BJ (cell line): Measurements from ENCODE around the gene COBL. TPM values are rescaled to one million over a fixed set of nuclear protein-coding genes. Genes with fewer than 3 reads are reported as not detected.

Experiments used
- CTCF ChIA-PET: fragments of 350-600 bp; formaldehyde crosslinking; extraction: SDS; loops from one replicate; lab custom pipeline; 2021; ENCODE audit warnings: antibody characterized with exemption, inconsistent platforms; lab: Yijun Ruan, JAX
- POLR2A ChIA-PET: fragments of 300-600 bp; sonication (Branson Sonifier 250); formaldehyde crosslinking; extraction: SDS; loops from one replicate; lab custom pipeline; 2021; ENCODE audit warnings: antibody characterized with exemption; lab: Charles Lee
- DNase-seq: peaks from one replicate; pipeline ENCODE4 v3.0.0-alpha.2; 2011; ENCODE audit warnings: low read depth
- H3K27me3 ChIP-seq: 2 replicates; pipeline ENCODE4 v1.6.0; 2011; ENCODE audit warnings: low read length; ENCODE audit not compliant: control insufficient read depth, insufficient read depth
- H3K36me3 ChIP-seq: 2 replicates; pipeline ENCODE4 v1.5.1; 2011; ENCODE audit warnings: low read length; ENCODE audit not compliant: control insufficient read depth, insufficient read depth
- H3K4me3 ChIP-seq: 2 replicates; pipeline ENCODE4 v1.5.1; 2011; ENCODE audit warnings: low read depth, mild to moderate bottlenecking, control low read depth, low read length
- CTCF ChIP-seq: IDR thresholded peaks from 2 replicates; pipeline ENCODE4 v1.5.1; 2011; ENCODE audit warnings: low read depth, mild to moderate bottlenecking, control low read depth, inconsistent platforms, low read length, moderate library complexity; ENCODE audit not compliant: insufficient read depth
- polyA plus RNA-seq: library from polyadenylated mRNA; depleted of rRNA; stranded (reverse); fragments of >200 nt; gene quantifications from 2 replicates; pipeline ENCODE4 v1.2.3, GENCODE V29; 2011

Gene COBL
- polyA plus RNA-seq, 1 experiment, result not detected

DNA sequence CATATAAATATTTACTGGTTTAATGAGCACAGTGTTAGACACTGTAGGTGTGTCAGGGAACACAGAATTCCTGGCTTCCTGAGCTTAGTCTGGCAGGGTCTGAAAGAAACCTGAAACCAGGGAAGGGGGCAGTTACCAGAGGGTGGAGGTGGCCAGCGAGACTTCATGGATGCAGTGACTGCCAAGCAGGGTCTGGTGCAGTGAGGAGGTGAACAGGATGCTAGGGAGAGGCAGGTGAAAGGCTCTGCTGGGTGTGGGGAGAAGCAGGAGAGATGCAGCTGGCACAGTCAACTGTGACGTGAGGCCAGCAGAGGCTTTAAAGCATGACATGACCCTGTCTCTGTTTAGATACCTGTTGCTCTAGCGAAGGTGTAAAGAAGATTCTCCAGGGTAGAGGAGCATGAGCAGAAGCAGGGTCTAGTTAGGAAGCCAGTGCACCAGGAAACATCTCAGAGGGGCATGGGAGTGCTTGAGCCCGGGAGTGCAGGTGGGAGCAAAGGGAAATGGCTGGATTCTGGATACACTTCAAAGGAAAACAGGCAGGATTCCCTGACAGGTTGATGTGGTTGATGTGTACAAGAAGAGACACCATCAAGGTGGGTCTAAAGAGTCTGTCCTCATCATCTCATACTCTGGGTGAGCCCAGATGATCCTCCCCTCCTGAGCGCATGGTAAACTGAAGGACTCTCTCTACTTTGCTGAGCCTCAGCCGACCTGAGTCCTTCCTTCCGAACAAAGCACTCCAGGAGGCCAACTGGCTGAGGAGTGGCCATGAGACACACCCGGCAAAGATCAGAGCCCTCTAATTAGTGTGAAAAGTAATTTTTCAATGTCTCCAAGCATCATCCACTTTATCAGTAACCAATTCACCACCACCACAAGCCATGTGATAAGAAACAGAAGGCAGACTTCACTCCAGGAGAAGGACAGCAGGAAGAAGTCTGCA lies 186.8 kb downstream of the COBL start:
- CTCF ChIA-PET, result interaction anchor here (2.1 kb wide), 1 partner anchor 11 kb away, joined by 7 read pairs; no protein-coding TSS in a partner anchor
- no peak overlapping the region for H3K4me3 ChIP-seq
- TF ChIP-seq CTCF, result no peak
- POLR2A ChIA-PET, result no interaction called here
- no peak for DNase-seq
- no peaks in the 10 kb centered on the region for H3K36me3 ChIP-seq
- no peaks in the 10 kb centered on the region for H3K27me3 ChIP-seq

DNA sequence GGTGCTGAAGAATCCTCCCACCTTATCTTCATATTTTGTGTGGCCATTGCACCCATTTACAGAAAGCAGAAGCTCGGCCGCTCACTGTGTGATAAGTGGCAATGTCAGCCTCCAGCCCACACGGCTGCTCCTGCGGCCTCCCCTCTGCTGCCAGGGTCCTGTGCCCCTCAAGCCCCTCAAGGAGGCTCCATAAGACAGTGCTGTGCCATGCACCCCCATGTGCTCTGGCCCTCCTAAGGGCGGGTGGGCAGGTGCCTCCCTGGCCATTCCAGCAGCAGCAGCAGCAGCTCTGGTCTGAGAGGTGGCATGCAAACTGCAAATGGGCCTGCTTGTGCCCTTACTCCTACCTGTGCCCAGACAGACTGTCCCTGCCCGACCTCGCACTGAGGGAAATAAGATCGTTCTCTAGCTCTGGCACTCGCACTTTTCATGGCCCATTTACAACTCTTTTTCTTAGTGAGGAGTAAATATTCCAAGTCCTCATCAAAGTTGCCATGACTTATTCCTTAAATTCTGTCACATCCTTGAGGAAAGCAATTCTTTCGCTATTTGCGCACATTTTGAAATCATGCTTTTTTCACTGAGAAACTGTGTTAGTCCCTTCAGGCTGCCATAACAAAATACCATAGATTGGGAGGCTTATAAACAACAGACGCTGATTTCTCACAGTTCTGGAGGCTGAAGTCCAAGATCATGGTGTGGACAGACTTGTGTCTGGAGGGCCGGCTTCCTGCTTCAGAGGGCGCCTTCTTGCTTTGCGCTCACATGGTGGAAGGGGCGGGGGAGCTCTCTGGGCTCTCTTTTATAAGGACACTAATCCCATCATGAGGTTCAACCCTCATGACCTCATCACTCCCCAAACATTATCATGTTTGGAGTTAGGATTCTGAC lies 187.8 kb downstream of the COBL start:
- no peak for TF ChIP-seq CTCF
- Histone ChIP-seq H3K36me3 (no peaks in the 10 kb centered on the region), H3K27me3 (no peaks in the 10 kb centered on the region), H3K4me3 (no peak overlapping the region)
- CTCF ChIA-PET, result interaction anchor here (2.1 kb wide), 1 partner anchor 12 kb away, joined by 7 read pairs; no protein-coding TSS in a partner anchor
- POLR2A ChIA-PET, result no interaction called here
- no peak for DNase-seq

- POLR2A ChIA-PET, result no interaction called here
- CTCF ChIA-PET, result interaction anchor here (1.2 to 2.1 kb wide), 2 partner anchors 14 to 17 kb away, joined by 3 to 7 read pairs; no protein-coding TSS in a partner anchor
- TF ChIP-seq CTCF, result no peak
Observed at GRCh38 chr7:51127618-51127904, 189.0 kb downstream of the COBL start.

DNA sequence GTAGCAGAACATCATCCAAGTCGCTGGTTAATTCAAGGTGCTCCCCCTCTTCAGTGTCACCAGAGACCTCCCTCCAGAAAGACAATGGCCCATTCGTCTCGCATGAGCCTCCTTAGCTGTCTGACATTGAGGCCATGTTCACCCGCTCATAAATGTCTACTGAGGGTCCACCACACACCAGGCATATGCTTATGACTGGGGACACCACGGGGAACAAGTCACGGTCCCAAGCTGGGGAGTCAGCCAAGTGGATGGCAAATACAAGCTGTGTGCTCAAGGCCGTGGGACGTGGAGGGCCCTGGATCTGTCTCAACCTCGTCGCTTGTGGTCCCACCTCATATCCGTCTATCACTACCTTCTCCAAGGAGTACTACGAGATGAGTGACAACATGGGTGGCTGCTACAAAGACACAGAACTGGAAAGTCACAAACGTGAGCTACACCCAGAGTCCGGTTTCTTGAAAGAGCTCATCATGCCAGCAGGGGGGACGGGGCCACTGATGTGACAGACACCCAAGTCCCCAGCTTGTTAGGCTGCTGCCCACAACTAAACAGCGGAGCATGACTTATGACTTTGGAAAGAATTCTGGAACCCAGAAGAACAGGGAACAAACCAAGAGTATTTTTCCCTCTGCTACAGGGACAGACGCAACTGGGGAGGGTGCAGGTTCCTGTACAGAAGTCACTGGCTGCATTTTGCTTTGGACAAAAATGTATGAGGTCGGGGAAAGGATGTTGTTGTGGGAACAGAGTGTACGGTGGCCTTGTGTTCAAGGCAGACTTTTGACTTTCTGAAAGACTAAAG lies 189.6 kb downstream of the COBL start:
- no peaks in the 10 kb centered on the region for H3K27me3 ChIP-seq
- ChIA-PET CTCF (interaction anchor here (1.2 kb wide), 1 partner anchor 17 kb away, joined by 3 read pairs; no protein-coding TSS in a partner anchor), POLR2A (no interaction called here)
- H3K36me3 ChIP-seq, result no peaks in the 10 kb centered on the region
- no peak for TF ChIP-seq CTCF
- DNase-seq, result no peak
- no peak overlapping the region for H3K4me3 ChIP-seq

More at GRCh38 chr7:51127618-51127904, 189.0 kb downstream of the COBL start:
- no peak overlapping the region for H3K4me3 ChIP-seq
- DNase-seq, result no peak
- no peaks in the 10 kb centered on the region for H3K36me3 ChIP-seq
- H3K27me3 ChIP-seq, result no peaks in the 10 kb centered on the region
